NOMO-1 treated with DMSO at 0.1 percent for 48 hours (cell line): ENCODE data around the gene ARHGAP42.

ENCODE experiments used
- DNase-seq: peaks from one replicate; lab custom pipeline; 2025; ENCODE audit not compliant: unreplicated experiment; lab: John Stamatoyannopoulos, UW

Gene ARHGAP42

GRCh38 chr11:100793525-100793924, 106.4 kb downstream of the ARHGAP42 start:
- peak; percentile 5 for DNase-seq

- no peak for DNase-seq
These were observed 107.4 kb downstream of the ARHGAP42 start for GRCh38 chr11:100794446-100794845.

- DNase-seq = no peak
These were observed 112.4 kb downstream of the ARHGAP42 start for GRCh38 chr11:100799445-100799844.

- no peak for DNase-seq
These were observed 113.1 kb downstream of the ARHGAP42 start for GRCh38 chr11:100800202-100800601.

- no peak for DNase-seq
These were observed 114.3 kb downstream of the ARHGAP42 start for GRCh38 chr11:100801225-100801999.

GRCh38 chr11:100805506-100806199, 118.6 kb downstream of the ARHGAP42 start:
- DNase-seq = no peak

- no peak for DNase-seq
These were observed 119.2 kb downstream of the ARHGAP42 start for GRCh38 chr11:100806296-100806695.

- peak; percentile 47 for DNase-seq
These were observed 121.9 kb downstream of the ARHGAP42 start for GRCh38 chr11:100808904-100809491.

GRCh38 chr11:100810146-100810545, 123.1 kb downstream of the ARHGAP42 start:
- DNase-seq = peak; percentile 37

- no peak for DNase-seq
These were observed 123.6 kb downstream of the ARHGAP42 start for GRCh38 chr11:100810666-100811065.

- no peak for DNase-seq
These were observed 125.4 kb downstream of the ARHGAP42 start for GRCh38 chr11:100812517-100812916.

GRCh38 chr11:100815787-100816330, 128.8 kb downstream of the ARHGAP42 start:
- no peak for DNase-seq

GRCh38 chr11:100816823-100817222, 129.7 kb downstream of the ARHGAP42 start:
- DNase-seq = no peak

- DNase-seq = no peak
These were observed 130.5 kb downstream of the ARHGAP42 start for GRCh38 chr11:100817620-100818019.

- no peak for DNase-seq
These were observed 133.5 kb downstream of the ARHGAP42 start for GRCh38 chr11:100820621-100821020.

GRCh38 chr11:100821198-100821597, 134.1 kb downstream of the ARHGAP42 start:
- no peak for DNase-seq

GRCh38 chr11:100823360-100823759, 136.3 kb downstream of the ARHGAP42 start:
- DNase-seq = no peak

- DNase-seq = no peak
These were observed 137.1 kb downstream of the ARHGAP42 start for GRCh38 chr11:100824041-100824809.

GRCh38 chr11:100825626-100826025, 138.5 kb downstream of the ARHGAP42 start:
- no peak for DNase-seq

GRCh38 chr11:100827934-100828661, 141.0 kb downstream of the ARHGAP42 start:
- DNase-seq = peak; percentile 22
